HG03066 (cell line): ENCODE measurements around the gene STK24.

Source experiments
- ATAC-seq: cut with Tn5 transposase; IDR thresholded peaks from one replicate; pipeline ENCODE4 v1.9.1; 2021; ENCODE audit warnings: low read depth; ENCODE audit not compliant: unreplicated experiment

Gene STK24

DNA sequence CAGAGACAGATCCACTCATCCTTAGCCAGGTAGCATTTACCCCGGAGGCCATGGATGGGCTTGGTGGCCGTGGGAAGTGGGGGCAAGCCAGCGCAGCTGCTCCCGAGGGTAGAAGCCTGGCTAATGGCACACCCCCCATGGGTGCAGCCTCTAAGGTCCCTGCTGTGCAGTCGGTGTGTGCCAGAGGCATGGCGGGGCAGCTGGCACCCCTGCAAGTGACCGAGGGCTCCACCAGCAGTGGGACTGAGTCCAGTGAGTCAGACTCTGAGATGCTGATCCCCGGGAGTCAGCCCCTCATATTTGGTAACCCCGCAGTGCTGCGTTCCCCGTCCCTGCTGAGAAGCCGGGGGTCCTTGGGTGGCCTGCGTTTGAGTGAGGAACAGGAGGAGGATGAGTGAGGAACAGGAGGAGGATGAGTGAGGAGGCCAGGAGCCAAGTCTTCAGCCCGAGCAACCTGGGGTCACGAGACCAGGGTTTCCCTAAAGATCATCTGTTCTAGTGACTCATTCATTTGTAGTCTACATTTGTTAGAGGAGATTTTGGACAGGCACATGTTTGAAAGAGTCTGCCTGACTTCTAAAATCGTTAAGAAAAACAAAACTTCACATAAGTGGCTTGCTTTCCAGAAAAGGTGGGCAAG, 180.7 kb downstream of the STK24 start:
- ATAC-seq: no peak
